22Rv1 (cell line): ENCODE data around the gene KIRREL3.

Experiments
- H3K27ac ChIP-seq: fragments of 450-650 bp; 2 replicates; pipeline ENCODE4 v1.5.1; 2017
- ZFX ChIP-seq: fragments of 450-650 bp; IDR thresholded peaks from 2 replicates; pipeline ENCODE4 v1.6.1; 2017; ENCODE audit warnings: antibody characterized with exemption, borderline replicate concordance
- TF ChIP-seq, protein P1 (sequence below): fragments of 450-650 bp; IDR thresholded peaks from 2 replicates; pipeline ENCODE4 v1.5.1; 2017; ENCODE audit warnings: mild to moderate bottlenecking

Gene KIRREL3

DNA sequence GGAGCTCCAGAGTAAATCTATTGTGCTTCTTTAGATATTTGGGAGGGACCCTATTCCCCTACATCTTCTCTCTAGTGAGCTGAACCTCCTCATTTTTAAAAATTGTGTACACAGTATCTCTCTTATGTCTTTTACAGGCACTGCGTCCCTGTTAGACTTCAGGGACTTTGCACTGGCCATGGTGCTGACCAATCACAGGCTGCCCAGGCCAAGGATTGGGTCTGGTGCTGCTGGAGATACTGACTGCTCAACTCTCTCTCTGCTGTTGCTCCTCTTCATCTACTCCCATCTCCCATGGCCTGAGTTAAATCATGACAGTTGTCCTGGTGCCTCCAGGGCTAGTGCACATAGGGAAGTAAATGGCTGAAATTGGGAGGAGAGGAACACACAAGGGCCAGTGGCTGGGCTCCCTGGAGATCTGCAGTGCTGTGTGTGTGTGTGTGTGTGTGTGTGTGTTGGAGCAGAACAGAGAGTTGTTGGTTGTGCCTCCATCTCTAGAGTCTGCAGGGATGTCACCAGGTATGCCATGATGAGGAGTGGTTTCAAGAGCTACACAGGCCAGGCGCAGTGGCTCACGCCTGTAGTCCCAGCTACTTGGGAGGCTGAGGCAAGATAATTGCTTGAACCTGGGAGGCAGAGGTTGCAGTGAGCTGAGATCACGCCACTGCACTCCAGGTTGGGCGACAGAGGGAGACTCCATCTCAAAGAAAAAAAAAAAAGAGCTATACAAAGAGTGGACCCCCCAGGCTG is 489.8 kb downstream of the KIRREL3 start:
- TF ChIP-seq, protein P1, sequence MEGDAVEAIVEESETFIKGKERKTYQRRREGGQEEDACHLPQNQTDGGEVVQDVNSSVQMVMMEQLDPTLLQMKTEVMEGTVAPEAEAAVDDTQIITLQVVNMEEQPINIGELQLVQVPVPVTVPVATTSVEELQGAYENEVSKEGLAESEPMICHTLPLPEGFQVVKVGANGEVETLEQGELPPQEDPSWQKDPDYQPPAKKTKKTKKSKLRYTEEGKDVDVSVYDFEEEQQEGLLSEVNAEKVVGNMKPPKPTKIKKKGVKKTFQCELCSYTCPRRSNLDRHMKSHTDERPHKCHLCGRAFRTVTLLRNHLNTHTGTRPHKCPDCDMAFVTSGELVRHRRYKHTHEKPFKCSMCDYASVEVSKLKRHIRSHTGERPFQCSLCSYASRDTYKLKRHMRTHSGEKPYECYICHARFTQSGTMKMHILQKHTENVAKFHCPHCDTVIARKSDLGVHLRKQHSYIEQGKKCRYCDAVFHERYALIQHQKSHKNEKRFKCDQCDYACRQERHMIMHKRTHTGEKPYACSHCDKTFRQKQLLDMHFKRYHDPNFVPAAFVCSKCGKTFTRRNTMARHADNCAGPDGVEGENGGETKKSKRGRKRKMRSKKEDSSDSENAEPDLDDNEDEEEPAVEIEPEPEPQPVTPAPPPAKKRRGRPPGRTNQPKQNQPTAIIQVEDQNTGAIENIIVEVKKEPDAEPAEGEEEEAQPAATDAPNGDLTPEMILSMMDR, result no peak
- TF ChIP-seq ZFX, result no peak
- no peak overlapping the region for H3K27ac ChIP-seq

DNA sequence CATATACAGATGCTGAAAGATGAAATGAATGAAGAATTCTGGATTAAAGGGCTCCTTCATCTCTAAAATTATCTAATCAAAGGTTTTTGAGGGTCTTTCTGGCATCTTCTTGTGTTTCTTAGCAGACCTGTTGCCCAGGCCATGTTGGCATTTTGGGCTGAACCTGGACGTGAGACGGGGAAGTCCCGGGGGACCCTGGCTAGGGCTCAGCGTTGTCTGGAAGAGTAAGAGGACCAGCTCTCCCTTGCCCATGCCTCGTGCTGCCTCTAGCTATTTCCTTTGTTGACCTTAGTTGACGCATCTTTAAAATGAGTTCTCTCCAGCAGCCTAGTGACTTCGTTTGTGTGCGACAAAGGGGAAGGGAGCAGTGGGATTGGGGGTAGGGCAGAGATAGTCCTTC is 492.9 kb downstream of the KIRREL3 start:
- TF ChIP-seq, protein P1, result no peak
- no peak for TF ChIP-seq ZFX
- no peak overlapping the region for H3K27ac ChIP-seq

DNA sequence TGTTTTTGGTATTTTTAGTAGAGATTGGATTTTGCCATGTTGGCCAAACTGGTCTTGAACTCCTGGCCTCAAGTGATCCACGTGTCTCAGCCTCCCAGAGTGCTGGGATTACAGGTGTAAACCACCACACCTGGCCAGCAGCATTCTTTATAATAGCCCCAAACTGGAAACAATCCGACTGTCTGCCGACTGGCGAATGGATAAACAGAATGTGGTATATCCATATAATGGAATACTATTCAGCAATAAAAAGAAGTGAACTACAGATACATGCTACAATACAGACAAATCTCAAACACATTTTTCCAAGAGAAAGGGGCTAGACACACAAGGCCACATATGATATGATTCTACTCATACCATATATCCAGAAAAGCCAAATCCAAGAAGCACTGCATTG is 493.8 kb downstream of the KIRREL3 start:
- H3K27ac ChIP-seq, result no peak overlapping the region
- no peak for TF ChIP-seq ZFX
- TF ChIP-seq, protein P1, result no peak

DNA sequence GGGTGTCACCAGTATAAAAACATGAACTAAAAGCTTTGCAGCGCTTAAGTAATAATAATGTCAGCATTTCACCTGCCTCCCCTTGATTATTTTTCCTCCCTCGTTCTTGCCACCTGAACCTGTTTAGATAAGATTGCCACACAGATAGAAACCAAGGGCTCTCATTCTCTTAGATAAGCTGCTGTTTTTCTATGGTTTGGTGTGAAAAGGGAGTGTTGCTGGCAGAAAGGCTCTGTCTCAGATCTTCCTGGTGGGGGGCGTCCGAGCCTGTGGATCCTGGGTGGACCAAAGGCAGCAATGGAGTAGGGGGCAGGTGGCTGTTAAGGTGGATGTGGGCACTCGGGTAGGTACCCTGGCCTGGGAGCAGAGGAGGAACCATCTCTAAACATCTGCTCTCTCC is 497.6 kb downstream of the KIRREL3 start:
- TF ChIP-seq, protein P1, result no peak
- no peak for TF ChIP-seq ZFX
- H3K27ac ChIP-seq, result no peak overlapping the region

DNA sequence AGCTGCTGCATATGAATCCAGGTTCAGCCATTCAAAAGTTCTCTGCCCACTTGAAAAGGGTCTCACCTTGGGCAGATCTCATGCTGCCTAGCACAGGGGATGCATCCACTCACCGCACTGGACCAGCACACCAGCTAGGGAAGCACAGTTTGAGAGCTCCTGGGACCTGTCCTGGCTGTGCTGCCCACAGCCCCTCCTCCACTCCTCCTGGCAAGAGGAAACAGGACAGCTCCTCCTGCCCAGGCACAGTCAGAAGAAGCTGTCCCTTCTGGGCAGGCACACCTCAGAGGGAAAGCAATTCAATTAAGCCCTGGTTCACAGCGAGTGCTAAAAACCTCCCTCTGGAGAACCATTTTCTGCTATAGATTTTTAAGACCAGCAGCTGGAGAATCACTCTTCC is 498.4 kb downstream of the KIRREL3 start:
- TF ChIP-seq, protein P1, result no peak
- no peak for TF ChIP-seq ZFX
- H3K27ac ChIP-seq, result no peak overlapping the region

DNA sequence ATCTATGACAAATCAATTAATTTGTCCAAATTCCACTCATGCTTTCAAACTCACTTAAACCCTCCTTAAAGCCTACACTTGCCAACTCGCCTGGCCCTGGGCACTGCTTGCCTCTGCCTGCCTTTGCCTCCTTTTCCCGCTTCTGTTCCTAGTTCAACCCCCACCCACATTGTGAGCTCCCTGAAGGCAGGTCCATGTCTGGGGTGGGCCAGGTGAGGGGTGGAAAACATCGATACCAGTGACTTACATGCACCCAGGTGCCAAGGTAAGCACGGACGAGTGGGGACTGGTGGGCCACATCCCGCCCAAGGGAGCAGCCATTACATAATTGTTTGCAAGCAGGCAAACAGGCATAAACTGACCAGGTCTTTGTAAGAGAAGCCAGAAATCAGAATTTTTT is 498.9 kb downstream of the KIRREL3 start:
- H3K27ac ChIP-seq, result no peak overlapping the region
- no peak for TF ChIP-seq ZFX
- TF ChIP-seq, protein P1, result no peak

DNA sequence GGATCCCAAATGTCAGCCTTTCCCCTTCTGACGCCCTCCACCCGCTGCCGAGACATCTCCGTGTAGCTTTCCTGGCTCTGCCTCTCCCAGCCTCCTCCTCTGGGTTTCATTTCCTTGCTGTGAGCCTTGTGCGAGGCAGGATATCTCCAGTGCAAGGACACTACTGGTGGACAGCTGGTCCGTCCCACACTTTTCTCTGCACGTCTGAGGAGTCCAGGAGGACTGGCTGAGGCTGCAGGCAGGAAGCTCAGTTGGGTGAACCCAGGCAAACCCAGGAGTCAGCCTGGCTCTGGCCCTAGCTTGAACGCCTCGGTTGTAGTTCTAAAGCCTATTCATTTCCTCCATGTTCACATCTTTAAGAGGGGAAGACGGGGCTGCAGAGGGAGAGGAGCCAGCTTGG is 499.6 kb downstream of the KIRREL3 start:
- no peak for TF ChIP-seq ZFX
- TF ChIP-seq, protein P1, result no peak
- H3K27ac ChIP-seq, result no peak overlapping the region
